ENCODE data around the gene PEX6. TPM values are rescaled to one million over a fixed set of nuclear protein-coding genes. Genes with fewer than 3 reads are reported as not detected.
"Not testable (repeated sequence)": the region's sequence is repeated elsewhere in the genome, so short reads cannot be mapped to it uniquely, and the experiment has no call there.

PEX6 gene
- total RNA-seq, 2 experiments from 2014 or later, result 12.8 to 13.6 TPM

- no peaks in the 10 kb centered on the region for H3K27me3 Mint-ChIP-seq
- no peaks in the 10 kb centered on the region for H3K27me3 ChIP-seq (ENCODE audit: control insufficient read depth in 1 of 2, insufficient read depth in 2 of 2, low read length in 2 of 2)
- H3K4me3 ChIP-seq (ENCODE audit: low read length), result no peak overlapping the region
- DNase-seq (no peak), ATAC-seq (ENCODE audit: poor library complexity) (no peak)
- H3K4me1 ChIP-seq (ENCODE audit: insufficient read depth, low read length), result no peaks in the 10 kb centered on the region
- peaks cover 20% of the 10 kb centered on the region for H3K36me3 ChIP-seq (ENCODE audit: insufficient read depth, low read length)
- no peak overlapping the region for H3K4me3 Mint-ChIP-seq
- H3K4me1 Mint-ChIP-seq (ENCODE audit: low read depth), result no peaks in the 10 kb centered on the region
- no peak overlapping the region for H3K27ac ChIP-seq (ENCODE audit: low read depth in 1 of 2, low read length in 2 of 2)
- TF ChIP-seq CTCF (IDR thresholded peaks at IDR 0.05), result no peak
- ChIA-PET POLR2A (interaction anchor here (0.7 to 2.1 kb wide), 2 partner anchors 18 to 1214 kb away, joined by 3 to 6 read pairs; partner anchors contain the start of genes PPP2R5D and TOMM6), CTCF (no interaction called here)
- H3K9me3 ChIP-seq (ENCODE audit: control insufficient read depth in 1 of 2, insufficient read depth in 1 of 2, low read length in 2 of 2), result no peaks in the 10 kb centered on the region
- H3K36me3 Mint-ChIP-seq (ENCODE audit: low read depth), result peaks cover 26% of the 10 kb centered on the region
- H3K9me3 Mint-ChIP-seq, result no peaks in the 10 kb centered on the region
- no peak overlapping the region for H3K27ac Mint-ChIP-seq
- intact Hi-C loops (cut with DNase I, micrococcal nuclease), result no loop called here
These were observed 22.9 kb upstream of the PEX6 start for GRCh38 chr6:43001843-43002242.

GRCh38 chr6:42998205-42998604, 19.2 kb upstream of the PEX6 start:
- H3K27me3 ChIP-seq (ENCODE audit: control insufficient read depth in 1 of 2, insufficient read depth in 2 of 2, low read length in 2 of 2); H3K27me3 Mint-ChIP-seq; H3K4me3 Mint-ChIP-seq; ATAC-seq (ENCODE audit: poor library complexity); CTCF ChIA-PET; H3K4me1 Mint-ChIP-seq (ENCODE audit: low read depth); H3K9me3 ChIP-seq (ENCODE audit: control insufficient read depth in 1 of 2, insufficient read depth in 1 of 2, low read length in 2 of 2); intact Hi-C loops (cut with DNase I, micrococcal nuclease); DNase-seq; H3K27ac Mint-ChIP-seq; H3K27ac ChIP-seq (ENCODE audit: low read depth in 1 of 2, low read length in 2 of 2); H3K4me1 ChIP-seq (ENCODE audit: insufficient read depth, low read length); H3K4me3 ChIP-seq (ENCODE audit: low read length); H3K9me3 Mint-ChIP-seq: not testable (repeated sequence)
- H3K36me3 Mint-ChIP-seq (ENCODE audit: low read depth), result peaks cover 21% of the 10 kb centered on the region
- H3K36me3 ChIP-seq (ENCODE audit: insufficient read depth, low read length), result peaks cover 19% of the 10 kb centered on the region
- POLR2A ChIA-PET, result interaction anchor here (1.6 kb wide), 1 partner anchor 14 kb away, joined by 5 read pairs; the partner anchor contains the start of gene PPP2R5D

GRCh38 chr6:42996513-42996912, 17.5 kb upstream of the PEX6 start:
- ChIA-PET POLR2A (interaction anchor here (1.1 to 1.2 kb wide), 2 partner anchors 13 to 18 kb away, joined by 4 read pairs; partner anchors contain the start of gene KLHDC3), CTCF (interaction anchor here (1.5 kb wide), 1 partner anchor 147 kb away, joined by 3 read pairs; no protein-coding TSS in a partner anchor)
- no peaks in the 10 kb centered on the region for H3K27me3 Mint-ChIP-seq
- H3K4me3 Mint-ChIP-seq, result no peak overlapping the region
- Histone ChIP-seq H3K36me3 (ENCODE audit: insufficient read depth, low read length) (peaks cover 19% of the 10 kb centered on the region), H3K9me3 (ENCODE audit: control insufficient read depth in 1 of 2, insufficient read depth in 1 of 2, low read length in 2 of 2) (no peaks in the 10 kb centered on the region), H3K4me3 (ENCODE audit: low read length) (no peak overlapping the region), H3K27me3 (ENCODE audit: control insufficient read depth in 1 of 2, insufficient read depth in 2 of 2, low read length in 2 of 2) (no peaks in the 10 kb centered on the region), H3K27ac (ENCODE audit: low read depth in 1 of 2, low read length in 2 of 2) (no peak overlapping the region), H3K4me1 (ENCODE audit: insufficient read depth, low read length) (no peaks in the 10 kb centered on the region)
- peaks cover 16% of the 10 kb centered on the region for H3K36me3 Mint-ChIP-seq (ENCODE audit: low read depth)
- intact Hi-C loops (cut with DNase I, micrococcal nuclease), result no loop called here
- H3K27ac Mint-ChIP-seq, result peak overlapping the region; percentile 47
- DNase-seq (no peak), ATAC-seq (ENCODE audit: poor library complexity) (no peak)
- TF ChIP-seq CTCF (IDR thresholded peaks at IDR 0.05), result no peak
- no peaks in the 10 kb centered on the region for H3K9me3 Mint-ChIP-seq
- H3K4me1 Mint-ChIP-seq (ENCODE audit: low read depth), result peaks cover 4% of the 10 kb centered on the region

- Histone ChIP-seq H3K4me1 (ENCODE audit: insufficient read depth, low read length) (no peaks in the 10 kb centered on the region), H3K27ac (ENCODE audit: low read depth in 1 of 2, low read length in 2 of 2) (no peak overlapping the region), H3K4me3 (ENCODE audit: low read length) (no peak overlapping the region), H3K36me3 (ENCODE audit: insufficient read depth, low read length) (peaks cover 39% of the 10 kb centered on the region), H3K27me3 (ENCODE audit: control insufficient read depth in 1 of 2, insufficient read depth in 2 of 2, low read length in 2 of 2) (no peaks in the 10 kb centered on the region), H3K9me3 (ENCODE audit: control insufficient read depth in 1 of 2, insufficient read depth in 1 of 2, low read length in 2 of 2) (no peaks in the 10 kb centered on the region)
- Mint-ChIP-seq H3K27me3 (no peaks in the 10 kb centered on the region), H3K36me3 (ENCODE audit: low read depth) (peaks cover 36% of the 10 kb centered on the region), H3K4me3 (no peak overlapping the region), H3K9me3 (no peaks in the 10 kb centered on the region), H3K27ac (peak overlapping the region; percentile 19), H3K4me1 (ENCODE audit: low read depth) (peaks cover 8% of the 10 kb centered on the region)
- POLR2A ChIA-PET, result interaction anchor here (1.4 kb wide), 1 partner anchor 9 kb away, joined by 7 read pairs; the partner anchor contains the start of gene PPP2R5D
- TF ChIP-seq CTCF (IDR thresholded peaks at IDR 0.05), result no peak
- intact Hi-C loops (cut with DNase I, micrococcal nuclease), result no loop called here
- CTCF ChIA-PET, result interaction anchor here (0.7 kb wide), 1 partner anchor 427 kb away, joined by 4 read pairs; no protein-coding TSS in a partner anchor
- DNase-seq, result no peak
- ATAC-seq (ENCODE audit: poor library complexity), result no peak
These were observed 14.5 kb upstream of the PEX6 start for GRCh38 chr6:42993445-42993844.
